LHCN-M2 (cell line): ENCODE measurements around the gene WDFY4. TPM values are rescaled to one million over a fixed set of nuclear protein-coding genes. Genes with fewer than 3 reads are reported as not detected.

Source experiments
- DNase-seq: peaks from one replicate; pipeline ENCODE4 v3.0.0-alpha.2; 2012; ENCODE audit warnings: low read depth
- total RNA-seq: library from RNA; depleted of rRNA; stranded (reverse); fragments of >200 nt; gene quantifications from 2 replicates; pipeline ENCODE4 v1.2.3, GENCODE V29; 2014

WDFY4 gene
- total RNA-seq, 1 experiment from 2014 or later, result not detected

GRCh38 chr10:48905311-48905710 lies 220.6 kb downstream of the WDFY4 start:
- no peak for DNase-seq

GRCh38 chr10:48906841-48907240 lies 222.2 kb downstream of the WDFY4 start:
- no peak for DNase-seq

DNA sequence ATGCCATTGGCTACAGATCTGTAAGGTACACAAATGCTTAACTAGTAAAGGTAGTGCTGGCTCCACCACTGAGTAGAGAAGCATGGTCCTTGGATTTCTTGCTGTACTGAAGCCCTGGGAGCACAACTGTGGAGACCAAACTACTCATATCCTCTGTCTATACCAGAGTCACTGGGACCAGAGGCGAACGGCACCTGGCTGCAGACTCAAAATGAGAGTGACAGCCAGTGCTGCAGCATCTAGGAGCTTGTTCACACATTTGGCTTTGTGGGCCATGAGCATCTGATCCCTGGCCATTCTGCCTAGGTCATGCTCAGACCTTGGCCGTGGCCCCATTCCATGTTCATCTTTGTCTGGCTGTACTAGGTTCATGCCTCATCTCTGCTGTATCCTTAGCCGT lies 223.1 kb downstream of the WDFY4 start:
- no peak for DNase-seq

DNA sequence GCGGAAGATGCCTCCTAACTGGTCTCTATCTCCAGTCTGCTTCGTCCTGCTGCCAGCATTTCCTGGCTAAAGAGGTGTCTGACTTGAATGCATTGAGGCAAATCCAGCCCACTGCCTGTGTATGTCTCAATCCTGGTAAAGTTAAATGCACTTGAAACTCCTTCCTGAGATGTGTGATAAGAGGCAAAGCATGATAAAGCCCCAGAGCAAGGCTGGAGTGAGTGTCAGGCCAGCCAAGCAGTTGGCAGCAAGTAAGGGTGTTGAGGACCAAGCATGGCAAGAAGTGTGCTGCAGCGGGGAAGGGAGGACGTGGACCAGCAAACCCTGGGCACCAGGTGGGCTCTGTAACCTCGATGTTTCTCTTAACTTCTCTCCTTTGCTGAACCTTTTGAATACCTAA lies 225.9 kb downstream of the WDFY4 start:
- DNase-seq, result no peak

- no peak for DNase-seq
These were observed 229.0 kb downstream of the WDFY4 start for GRCh38 chr10:48913674-48914073.

GRCh38 chr10:48923748-48924147 lies 239.1 kb downstream of the WDFY4 start:
- DNase-seq, result no peak

- no peak for DNase-seq
These were observed 240.3 kb downstream of the WDFY4 start for GRCh38 chr10:48924988-48925387.

DNA sequence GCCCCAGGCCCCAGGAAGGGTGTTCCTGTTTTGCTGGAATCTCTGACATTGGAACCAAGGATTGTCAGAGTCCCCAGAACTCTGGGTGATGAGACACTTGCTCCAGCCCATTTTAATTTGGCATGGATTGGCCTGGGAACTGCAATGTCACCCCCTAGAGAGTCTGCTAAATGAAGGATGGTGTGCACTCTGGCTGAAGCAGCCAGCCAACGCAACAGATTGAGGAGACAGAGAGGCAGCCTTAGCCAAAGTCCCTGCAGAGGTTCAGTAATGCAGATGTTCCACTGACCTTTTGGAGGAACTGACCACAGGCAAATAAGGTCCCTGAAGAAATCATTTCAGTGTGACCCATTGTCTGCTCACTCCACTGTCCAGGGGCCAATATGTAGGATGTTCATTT lies 241.6 kb downstream of the WDFY4 start:
- no peak for DNase-seq

- no peak for DNase-seq
These were observed 242.3 kb downstream of the WDFY4 start for GRCh38 chr10:48926764-48927540.

GRCh38 chr10:48929413-48929990 lies 244.8 kb downstream of the WDFY4 start:
- no peak for DNase-seq

GRCh38 chr10:48931188-48931587 lies 246.5 kb downstream of the WDFY4 start:
- DNase-seq, result no peak

DNA sequence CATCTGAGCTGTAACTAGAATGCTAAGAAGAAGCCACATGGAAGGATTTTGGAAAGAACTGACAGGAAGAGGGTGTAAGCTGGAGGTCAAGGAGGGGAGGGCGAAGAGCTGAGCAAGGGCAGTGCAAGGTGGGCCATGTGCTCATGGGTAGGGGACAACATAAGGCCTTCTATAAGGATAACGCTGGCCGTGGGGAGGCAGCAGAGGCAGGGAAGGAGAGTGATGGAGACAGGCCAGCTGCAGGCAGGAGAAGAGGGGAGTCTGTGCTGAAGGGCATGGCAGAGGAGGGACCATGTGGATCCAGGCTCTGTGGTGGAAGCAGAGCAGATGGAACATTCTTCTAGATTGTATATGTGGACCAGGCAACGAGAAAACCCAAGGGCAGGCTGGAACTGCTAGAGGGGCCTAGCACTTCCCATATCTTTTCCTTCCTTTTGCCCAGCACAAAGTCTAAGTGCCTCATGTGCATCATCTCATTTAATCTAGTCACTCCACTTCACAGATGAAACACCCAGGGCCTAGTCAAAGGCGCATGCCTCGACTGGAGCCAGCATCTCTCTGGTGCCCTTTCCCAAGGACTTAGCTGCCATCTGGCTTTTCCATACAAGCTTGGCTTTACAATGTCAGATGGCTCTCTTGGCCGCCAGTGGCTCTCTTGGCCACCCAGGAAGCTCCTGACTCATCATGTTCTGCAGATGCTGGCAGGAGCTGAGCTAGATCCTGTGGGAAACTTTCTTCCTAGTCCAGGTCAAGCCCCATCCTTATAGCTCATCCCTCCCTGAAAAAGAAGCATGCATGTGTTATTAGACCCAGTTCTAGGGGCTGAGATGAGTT lies 248.4 kb downstream of the WDFY4 start:
- no peak for DNase-seq

GRCh38 chr10:48934672-48935501 lies 250.2 kb downstream of the WDFY4 start:
- no peak for DNase-seq

- DNase-seq, result no peak
These were observed 250.9 kb downstream of the WDFY4 start for GRCh38 chr10:48935577-48935976.

- DNase-seq, result no peak
These were observed 253.1 kb downstream of the WDFY4 start for GRCh38 chr10:48937796-48938195.

DNA sequence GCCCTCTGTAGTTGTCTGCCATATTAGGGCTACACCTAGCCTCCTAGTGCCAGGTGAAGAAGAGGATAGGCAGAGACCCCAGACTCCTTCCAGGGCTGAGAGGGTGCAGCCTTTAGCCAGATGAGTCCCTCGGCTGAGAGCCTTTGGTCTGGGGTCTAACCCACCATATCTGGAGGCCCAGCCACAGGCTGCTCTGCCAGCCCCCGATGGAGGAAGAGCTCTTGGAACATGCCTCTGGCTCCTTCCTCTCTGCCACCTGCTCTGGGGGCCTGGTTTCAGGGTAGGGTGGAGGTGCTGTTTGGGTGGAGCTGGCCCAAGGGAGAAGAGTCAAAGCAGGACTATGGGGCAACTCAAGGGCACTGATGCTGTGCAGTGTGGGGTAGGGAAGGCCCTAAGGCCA lies 253.6 kb downstream of the WDFY4 start:
- no peak for DNase-seq

GRCh38 chr10:48938990-48939536 lies 254.4 kb downstream of the WDFY4 start:
- DNase-seq, result no peak

- DNase-seq, result no peak
These were observed 255.2 kb downstream of the WDFY4 start, which contains the start of gene LRRC18 for GRCh38 chr10:48939790-48940325. Gene LRRC18, minus strand, starts transcription at chr10:48939840. Its CDS starts 25,685 bp downstream, at chr10:48914155.

DNA sequence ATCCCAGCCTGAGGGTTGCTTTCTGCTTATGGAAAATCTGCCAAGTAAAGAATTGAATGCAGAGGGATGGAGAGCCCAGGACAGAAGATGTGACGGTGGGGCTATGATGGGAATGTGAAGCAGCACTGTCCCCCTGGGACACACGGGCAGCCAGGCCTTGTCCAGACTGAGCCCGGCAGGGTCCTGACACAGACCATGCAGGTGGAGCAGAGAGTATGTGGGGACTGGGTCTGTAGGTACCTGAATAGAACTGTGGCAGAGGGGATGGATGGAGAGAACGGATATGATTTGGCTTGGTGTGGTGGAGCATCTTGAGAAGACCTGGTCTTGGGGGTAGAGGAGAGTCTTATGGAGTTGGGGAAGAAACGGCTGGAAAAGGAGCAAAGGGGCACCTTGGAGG lies 255.7 kb downstream of the WDFY4 start:
- no peak for DNase-seq

- DNase-seq, result no peak
These were observed 256.3 kb downstream of the WDFY4 start for GRCh38 chr10:48940958-48941357.
